Activated naive CD4-positive, alpha-beta T cell treated with Interleukin-2 at 50 U/mL for 16 hours (primary cell): Measurements from ENCODE around the gene SPTB.

Experiments
- DNase-seq: peaks from one replicate; pipeline ENCODE4 v3.0.0-alpha.2; 2020

Gene SPTB

GRCh38 chr14:64880221-64881121 is 764 bp upstream of the SPTB start:
- peak; percentile 71 for DNase-seq

- no peak for DNase-seq
Observed at GRCh38 chr14:64878837-64879634, 671 bp downstream of the SPTB start.

DNA sequence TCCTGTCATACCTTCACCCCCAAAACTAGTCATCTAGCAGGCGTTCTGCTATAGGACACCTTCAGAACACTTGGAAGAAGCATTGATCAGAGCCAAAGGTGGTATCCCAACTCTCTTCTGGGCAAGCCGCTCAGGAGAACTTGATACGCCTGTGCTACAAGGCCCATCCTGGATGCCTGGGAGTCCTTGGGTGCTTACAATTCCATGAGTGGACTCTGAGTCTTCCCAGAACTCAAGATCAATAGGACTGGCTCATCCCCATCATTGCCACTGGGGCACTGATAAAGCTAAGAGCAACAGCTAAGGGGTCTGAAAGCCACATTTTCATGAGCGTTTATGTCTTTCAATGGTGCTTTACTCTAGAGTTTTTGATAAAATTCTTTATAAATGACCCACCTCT is 1.9 kb downstream of the SPTB start:
- DNase-seq = no peak

DNA sequence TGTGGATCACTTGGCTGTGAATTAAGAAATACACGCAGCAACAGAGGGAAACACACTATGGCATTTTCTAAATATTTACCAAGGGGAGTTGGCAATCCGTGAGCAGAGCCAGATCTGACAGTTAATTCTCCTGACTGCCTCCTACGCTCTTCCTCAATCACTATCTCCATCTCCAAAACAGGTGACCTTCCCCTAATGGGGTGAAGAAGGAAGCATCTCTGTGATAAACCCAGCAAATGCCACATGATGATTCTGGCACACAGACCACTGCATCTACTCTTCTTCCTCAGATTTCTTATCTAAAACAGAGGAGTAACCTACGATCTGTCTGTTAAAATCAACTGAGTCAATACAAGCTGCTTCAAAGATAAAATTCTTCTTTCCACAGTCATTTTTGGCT is 4.4 kb downstream of the SPTB start:
- no peak for DNase-seq

DNA sequence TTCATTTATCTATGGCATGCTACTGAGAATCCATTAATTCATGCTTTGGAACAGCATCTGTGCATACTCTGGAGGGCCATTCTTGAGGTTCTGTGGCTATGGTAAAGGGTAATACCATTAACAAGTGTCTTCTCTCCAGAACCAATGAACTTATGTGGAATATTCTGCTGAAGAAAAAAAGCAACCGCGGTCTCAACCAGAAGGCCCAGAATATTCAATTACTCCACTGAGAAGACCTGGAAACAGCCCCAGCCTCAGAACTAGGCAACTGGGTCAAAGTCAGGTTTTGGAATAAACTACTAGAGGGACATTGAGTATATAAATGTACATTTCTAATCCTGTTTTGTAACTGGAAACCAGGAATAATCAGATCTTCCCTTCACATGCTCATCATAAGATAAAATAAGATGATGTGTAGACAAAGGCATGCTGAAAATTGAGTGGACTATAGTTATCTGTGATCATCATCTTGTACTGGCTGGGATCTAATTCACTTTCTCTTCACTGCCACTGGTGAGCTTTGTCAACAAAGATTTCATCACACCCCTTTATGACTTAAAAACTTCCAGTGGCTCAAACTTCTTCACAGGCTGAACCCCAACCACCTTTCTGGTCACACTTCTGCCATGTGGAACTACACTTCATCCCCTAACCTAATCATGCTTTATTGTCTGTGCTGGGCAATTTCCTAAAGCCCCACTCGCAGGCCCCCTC is 6.0 kb downstream of the SPTB start:
- DNase-seq = no peak

DNA sequence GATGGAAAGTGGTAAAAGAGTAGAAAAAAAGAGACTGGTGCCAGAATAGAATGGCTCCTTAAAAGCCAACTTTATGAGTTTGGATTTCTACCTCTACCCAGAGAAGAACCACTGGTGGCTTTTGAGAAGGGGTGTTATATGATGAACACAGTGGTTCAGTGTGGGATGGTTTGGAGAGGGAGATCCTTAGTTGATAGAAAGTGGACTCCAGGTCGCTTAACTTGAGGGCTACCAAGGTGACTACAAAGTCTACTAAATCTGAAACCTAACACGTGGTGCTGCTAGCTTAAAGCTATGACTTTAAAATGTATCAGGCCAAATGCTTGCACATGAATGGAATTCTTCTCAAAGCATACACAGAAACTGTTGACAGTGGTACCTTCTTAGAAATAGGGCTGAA is 8.4 kb downstream of the SPTB start:
- no peak for DNase-seq

DNA sequence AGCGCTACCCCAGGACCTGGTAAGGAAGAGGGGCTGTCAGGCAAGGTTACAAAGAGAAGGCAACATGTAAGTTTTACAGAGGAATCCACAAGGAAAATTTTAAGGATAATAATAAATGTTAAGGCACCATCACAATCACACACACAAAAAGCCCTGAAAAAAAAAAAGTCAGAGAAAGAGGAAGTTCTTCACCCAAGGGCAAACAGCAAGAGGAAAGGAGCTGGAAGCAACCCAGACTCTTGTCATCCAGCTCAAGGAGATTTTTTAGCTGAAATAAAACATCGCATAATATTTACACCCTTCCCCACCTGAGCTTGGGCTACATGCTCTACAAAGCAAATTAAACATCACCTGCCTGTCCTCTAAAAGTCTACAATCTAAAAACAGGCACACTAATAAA is 9.5 kb downstream of the SPTB start:
- DNase-seq = no peak

DNA sequence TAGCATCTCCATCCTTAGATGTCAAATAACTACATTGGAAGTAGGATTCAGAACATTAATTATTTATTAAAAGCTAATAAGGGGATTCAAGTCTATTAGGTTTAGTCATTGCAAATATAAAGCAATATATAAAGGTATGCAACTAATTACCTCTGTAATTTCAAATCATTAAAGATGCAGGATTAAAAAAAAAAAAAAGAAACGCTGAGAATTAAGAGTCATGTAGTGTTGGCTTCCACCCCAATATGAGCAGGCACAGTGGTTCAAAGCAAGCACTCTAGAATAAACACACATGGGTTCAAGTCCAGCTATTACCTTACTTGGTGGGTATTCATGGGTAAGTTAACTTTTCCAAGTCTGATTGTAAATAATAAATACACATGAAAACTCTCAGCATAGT is 10.9 kb downstream of the SPTB start:
- DNase-seq = no peak

GRCh38 chr14:64868379-64868778 is 11.3 kb downstream of the SPTB start:
- no peak for DNase-seq

GRCh38 chr14:64867182-64867581 is 12.5 kb downstream of the SPTB start:
- DNase-seq = no peak

DNA sequence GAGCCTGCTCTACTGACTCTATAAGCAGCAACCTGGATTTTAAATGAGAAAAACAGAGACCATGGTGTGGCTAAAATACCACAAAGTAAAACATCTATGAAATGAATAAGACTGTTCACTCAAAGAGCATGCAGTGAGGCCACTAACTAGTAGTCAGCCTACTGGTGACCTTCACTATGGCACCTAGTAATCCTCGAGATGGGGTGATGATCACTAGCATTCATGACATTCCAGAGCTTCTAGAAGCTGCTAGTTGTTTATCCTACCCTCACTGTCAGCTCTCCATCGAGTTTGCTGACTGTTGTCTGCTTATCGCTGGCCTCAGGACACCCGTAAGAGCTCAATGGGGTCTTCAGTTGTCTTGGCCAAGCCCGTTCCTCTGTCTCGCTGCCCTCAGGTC is 13.7 kb downstream of the SPTB start:
- no peak for DNase-seq

DNA sequence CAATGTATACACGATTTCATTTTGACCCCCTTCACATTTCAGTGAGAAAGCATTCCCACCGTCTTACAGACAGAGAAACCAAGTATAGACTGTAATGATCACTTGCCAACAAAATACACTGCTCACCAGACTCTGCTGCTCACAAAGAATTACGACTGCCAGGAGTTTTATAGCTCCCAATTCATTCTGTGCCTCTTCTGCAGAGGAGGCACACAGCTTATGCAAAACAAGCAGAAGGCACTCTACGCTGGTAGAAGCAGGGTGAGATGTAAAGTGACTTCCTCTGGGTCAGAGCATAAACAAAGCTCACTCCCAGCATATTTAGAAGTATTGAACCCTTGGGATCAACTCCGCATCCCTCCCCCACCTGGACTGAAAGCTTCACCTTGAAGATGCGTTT is 14.6 kb downstream of the SPTB start:
- no peak for DNase-seq

DNA sequence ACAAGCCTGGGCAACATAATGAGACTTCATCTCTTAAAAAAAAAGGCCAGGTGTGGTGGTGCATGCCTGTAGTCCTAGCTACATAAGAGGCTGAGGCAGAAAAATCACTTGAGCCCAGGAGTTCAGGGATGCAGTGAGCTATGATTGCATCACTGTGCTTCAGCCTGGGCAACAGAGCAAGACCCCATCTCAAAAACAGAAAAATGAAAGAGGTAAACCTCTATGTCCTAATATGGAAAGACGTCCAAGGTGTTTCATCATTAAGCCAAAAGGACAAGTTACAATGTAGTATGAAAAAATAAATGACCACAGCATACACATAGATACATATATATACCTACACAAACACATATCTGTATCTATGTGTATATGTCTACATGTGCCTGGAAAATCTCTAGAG is 15.4 kb downstream of the SPTB start:
- no peak for DNase-seq

- no peak for DNase-seq
Observed at GRCh38 chr14:64861916-64862315, 17.8 kb downstream of the SPTB start.

- DNase-seq = no peak
Observed at GRCh38 chr14:64860039-64860438, 19.7 kb downstream of the SPTB start.

DNA sequence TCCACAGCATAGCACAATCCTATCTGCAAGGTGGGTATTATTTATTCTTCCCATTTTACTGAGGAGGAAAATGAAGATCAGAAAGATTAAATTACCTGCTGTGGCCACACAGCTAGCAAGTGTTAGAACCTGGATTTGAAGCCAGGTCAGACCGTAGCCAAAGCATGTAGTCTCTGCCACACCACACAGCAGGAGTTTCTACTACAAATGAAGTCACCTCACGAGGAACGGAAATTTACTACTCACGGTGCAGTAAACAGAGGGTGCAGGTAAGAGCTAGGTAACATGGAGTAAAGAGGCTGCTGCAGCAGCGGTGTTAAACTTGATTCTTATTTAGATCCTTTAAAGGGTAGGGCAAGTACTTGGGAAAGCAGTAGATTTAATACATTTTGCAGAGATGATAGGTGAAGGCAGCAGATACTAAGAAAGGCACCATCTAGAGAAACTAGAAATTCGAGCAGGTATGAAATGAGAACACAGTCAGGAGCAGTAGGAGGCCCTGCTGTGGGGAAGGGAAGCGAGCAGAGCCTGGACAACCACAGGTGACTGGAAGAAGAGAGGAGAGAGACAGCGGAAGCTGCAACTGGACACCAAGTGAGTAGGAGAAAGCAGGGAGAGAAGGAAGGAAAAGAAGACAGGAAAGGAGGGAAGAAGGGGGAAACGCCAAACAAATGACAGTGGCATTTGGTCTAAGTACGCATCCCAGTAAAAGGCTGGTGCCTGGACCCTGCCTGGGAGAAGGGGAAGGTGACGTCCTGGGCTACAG is 21.5 kb downstream of the SPTB start:
- DNase-seq = no peak

GRCh38 chr14:64856529-64857445 is 22.9 kb downstream of the SPTB start:
- DNase-seq = no peak

DNA sequence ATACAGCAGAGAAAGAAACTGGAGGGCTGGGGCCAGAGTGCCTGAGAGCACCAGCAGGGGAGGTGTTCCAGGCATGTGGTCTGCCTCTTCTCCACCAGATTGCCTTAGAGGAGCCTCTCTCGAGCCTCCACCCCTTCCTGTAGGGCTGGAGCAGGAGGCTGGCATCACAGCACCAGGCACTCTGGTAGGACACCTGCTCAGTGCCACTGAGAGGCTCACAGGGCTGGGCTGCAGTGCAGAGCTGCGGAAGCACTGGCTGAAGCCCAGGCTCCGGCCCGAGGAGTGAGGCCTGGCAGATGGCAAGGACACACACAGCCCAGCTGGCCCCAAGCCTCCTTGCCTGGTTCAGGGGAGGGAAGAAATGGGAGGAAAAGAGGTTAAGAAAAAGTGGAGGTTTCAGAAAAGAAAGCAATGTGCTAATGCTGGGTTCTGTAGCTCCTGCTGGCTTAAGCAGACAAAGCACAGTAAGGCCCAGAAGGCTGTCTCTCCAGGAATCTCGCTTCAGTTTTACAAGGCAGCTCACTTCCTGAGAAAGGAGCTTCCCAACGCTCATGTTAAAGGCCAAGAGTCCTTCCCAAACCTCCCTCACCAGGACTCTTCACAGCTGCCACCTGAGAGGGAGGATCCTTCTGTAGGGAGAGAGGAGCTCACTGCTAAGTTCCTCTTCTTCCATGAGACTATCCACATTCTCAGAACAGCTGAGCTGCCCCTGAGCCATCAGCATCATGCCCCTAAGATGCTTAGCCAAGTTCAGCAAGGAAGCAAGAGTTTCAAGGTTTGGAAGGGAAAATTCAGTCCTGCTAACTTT is 23.8 kb downstream of the SPTB start:
- no peak for DNase-seq

DNA sequence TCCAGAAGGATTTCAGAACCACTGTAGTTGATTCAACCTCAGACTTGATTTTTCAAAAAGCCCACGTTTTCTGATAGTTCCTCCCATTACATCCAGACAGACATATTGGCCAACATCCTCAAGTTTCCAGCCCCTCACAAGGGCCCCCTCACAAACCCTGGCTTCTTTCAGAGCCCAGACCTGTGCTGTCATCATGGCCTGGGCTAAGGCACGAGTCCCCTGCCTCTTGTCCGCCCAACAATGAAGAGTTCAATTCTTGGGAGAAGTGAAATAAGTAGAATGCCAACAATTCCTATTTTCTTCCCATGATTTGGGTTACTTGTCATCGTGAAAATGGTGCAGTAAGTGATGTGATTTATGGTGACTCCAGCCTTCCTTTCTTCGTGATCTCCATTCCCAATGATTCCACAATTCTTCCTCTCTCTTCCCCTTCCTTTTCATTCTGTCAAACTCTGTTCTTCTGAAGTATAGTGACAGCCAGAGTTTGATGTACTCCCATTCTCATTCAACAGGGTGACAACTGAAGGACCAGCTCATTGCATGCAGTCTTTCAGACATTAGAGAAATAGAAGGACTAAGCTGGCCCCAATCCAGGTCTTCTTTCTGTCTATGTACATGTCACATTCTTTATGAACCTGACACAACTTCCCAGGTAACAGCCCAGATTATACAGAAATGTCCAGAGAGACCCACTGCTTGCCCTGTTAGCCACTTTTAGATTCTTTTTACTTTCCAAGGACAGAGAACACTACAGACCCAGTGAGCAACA is 29.2 kb downstream of the SPTB start:
- no peak for DNase-seq

GRCh38 chr14:64849940-64850339 is 29.8 kb downstream of the SPTB start:
- DNase-seq = no peak
